Adrenal gland (tissue), 5 donors: ENCODE results near the gene ATP11B.

Source experiments
- CTCF ChIP-seq, 6 experiments: fragments of 450-650 bp in 4 of 6; fragments of 200-600 bp in 2 of 6; sonication (generic) in 1 of 6; IDR thresholded peaks; 1 replicate in 5 of 6; 2 replicates in 1 of 6; pipeline versions ENCODE4 v1.5.1 to v1.8.0; 2016 to 2021; ENCODE audit warnings: antibody characterized with exemption in 6 of 6, mild to moderate bottlenecking in 2 of 6, moderate library complexity in 1 of 6
- POLR2A ChIP-seq, 2 donors: fragments of 450-650 bp; IDR thresholded peaks; one replicate each; pipeline ENCODE4 v1.6.1; 2017; ENCODE audit warnings: antibody characterized with exemption in 2 of 2, mild to moderate bottlenecking in 2 of 2, moderate library complexity in 1 of 2
- donor health status: DM: no; HTN: no; CAD: no.

DNA sequence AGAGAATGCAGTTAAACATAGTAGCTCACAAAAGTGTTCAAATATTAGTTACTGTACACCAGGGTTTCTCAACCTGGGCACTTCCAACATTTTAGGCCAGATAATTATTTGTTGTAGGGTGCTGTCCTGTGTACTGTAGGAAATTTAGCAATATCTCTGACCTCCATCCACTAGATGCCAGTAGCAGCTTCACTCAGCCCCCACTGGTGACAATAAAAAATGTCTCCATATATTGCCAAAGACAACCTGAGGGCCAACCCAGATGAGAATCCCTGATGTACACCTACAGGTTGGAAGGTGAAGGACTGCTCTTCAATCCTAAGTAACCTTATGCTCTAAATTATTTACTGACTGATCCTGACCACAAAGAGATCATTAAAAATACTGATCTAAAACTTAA lies 154.6 kb downstream of the ATP11B start:
- no peak for TF ChIP-seq POLR2A (IDR thresholded peaks at IDR 0.05)
- no peak for TF ChIP-seq CTCF (IDR thresholded peaks at IDR 0.05)
